Measurements from ENCODE around the gene PAQR5. TPM values are rescaled to one million over a fixed set of nuclear protein-coding genes. Genes with fewer than 3 reads are reported as not detected.

The PAQR5 gene
- total and polyA plus RNA-seq, 2 donors from 2014 or later = 32.7 to 51.3 TPM

DNA sequence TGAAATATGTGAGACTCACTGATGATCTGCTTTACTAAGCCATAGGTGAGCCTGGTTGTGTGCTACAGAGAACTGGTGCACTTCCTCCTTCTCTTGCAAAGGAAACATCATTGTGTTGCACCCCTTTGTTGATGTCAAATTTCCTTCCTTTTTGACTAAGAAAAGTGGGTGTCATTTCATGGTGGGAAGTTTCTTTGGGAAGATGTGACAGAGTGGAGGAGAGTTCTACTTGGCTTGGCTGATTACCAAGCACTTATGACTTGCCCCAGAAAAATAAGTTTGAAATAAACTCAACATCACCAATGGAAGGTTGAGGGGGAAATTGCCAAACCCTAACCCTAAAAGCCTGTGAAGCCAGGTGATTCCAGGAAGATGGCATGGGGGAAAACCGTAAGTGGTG, 61.9 kb downstream of the PAQR5 start:
- Histone ChIP-seq H3K4me3 (ENCODE audit: low read length in 3 of 3) (no peak overlapping the region), H3K27ac (ENCODE audit: low read depth in 2 of 2, low read length in 2 of 2) (no peak overlapping the region), H3K4me1 (ENCODE audit: control insufficient read depth in 2 of 3, insufficient read depth in 2 of 3, low read depth in 1 of 3, low read length in 3 of 3) (peaks cover 0 to 10% (median 9%) of the 10 kb centered on the region in 3 donors), H3K27me3 (ENCODE audit: control insufficient read depth, insufficient read depth, low read length) (no peaks in the 10 kb centered on the region), H3K9me3 (ENCODE audit: control insufficient read depth in 2 of 3, insufficient read depth in 1 of 3, low read length in 3 of 3) (no peaks in the 10 kb centered on the region), H3K9ac (ENCODE audit: low read length in 3 of 3) (no peak overlapping the region), H3K36me3 (ENCODE audit: control insufficient read depth in 2 of 3, insufficient read depth in 3 of 3, low read length in 3 of 3) (peaks cover 0 to 4% (median 2%) of the 10 kb centered on the region in 3 donors)
- intact Hi-C loops (cut with DNase I) = no loop called here
- DNase-seq (no peak), FAIRE-seq (no peak)
- no peak for TF ChIP-seq CTCF (IDR thresholded peaks at IDR 0.05; ENCODE audit: borderline replicate concordance, extremely low read depth, insufficient read depth)

DNA sequence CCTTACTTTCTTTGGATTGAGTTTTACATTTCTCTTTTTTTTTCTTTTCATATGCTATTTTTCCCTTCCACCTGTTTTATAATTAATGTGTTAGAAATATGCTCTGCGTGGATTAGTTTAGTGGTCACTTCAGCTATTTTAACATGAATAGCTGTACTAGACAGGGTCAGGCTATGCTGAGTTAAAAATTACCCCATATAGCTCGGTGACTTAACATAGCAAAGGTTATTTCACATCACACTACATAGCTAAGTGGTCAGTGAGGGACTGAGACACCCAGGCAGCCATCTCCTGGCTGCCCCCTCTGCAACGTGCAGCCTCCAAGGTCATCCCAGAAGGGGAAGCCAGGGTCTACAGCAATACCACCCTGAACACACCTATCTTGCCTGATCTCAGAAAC, 68.5 kb downstream of the PAQR5 start:
- FAIRE-seq = peak; percentile 44

GRCh38 chr15:69369631-69370030, 70.9 kb downstream of the PAQR5 start:
- H3K9ac ChIP-seq (ENCODE audit: low read length in 3 of 3) = no peak overlapping the region
- H3K4me3 ChIP-seq (ENCODE audit: low read length in 3 of 3) = no peak overlapping the region
- H3K27ac ChIP-seq (ENCODE audit: low read depth in 2 of 2, low read length in 2 of 2) = no peak overlapping the region
- no peak for TF ChIP-seq CTCF (IDR thresholded peaks at IDR 0.05; ENCODE audit: borderline replicate concordance, extremely low read depth, insufficient read depth)
- peaks cover 0 to 5% (median 0%) of the 10 kb centered on the region in 3 donors for H3K36me3 ChIP-seq (ENCODE audit: control insufficient read depth in 2 of 3, insufficient read depth in 3 of 3, low read length in 3 of 3)
- no peak for FAIRE-seq
- H3K27me3 ChIP-seq (ENCODE audit: control insufficient read depth, insufficient read depth, low read length) = no peaks in the 10 kb centered on the region
- H3K4me1 ChIP-seq (ENCODE audit: control insufficient read depth in 2 of 3, insufficient read depth in 2 of 3, low read depth in 1 of 3, low read length in 3 of 3) = peaks cover 0 to 11% (median under 1%) of the 10 kb centered on the region in 3 donors
- no peak for DNase-seq
- H3K9me3 ChIP-seq (ENCODE audit: control insufficient read depth in 2 of 3, insufficient read depth in 1 of 3, low read length in 3 of 3) = no peaks in the 10 kb centered on the region
- intact Hi-C loops (cut with DNase I) = no loop called here

More for the DNA sequence above, 68.5 kb downstream of the PAQR5 start:
- H3K27ac ChIP-seq (ENCODE audit: low read depth in 2 of 2, low read length in 2 of 2) = peak overlapping the region in 1 of 2 donors; percentile 13
- H3K36me3 ChIP-seq (ENCODE audit: control insufficient read depth in 2 of 3, insufficient read depth in 3 of 3, low read length in 3 of 3) = peaks cover 0 to 5% (median 0%) of the 10 kb centered on the region in 3 donors
- no peak for TF ChIP-seq CTCF (IDR thresholded peaks at IDR 0.05; ENCODE audit: borderline replicate concordance, extremely low read depth, insufficient read depth)
- no peak overlapping the region for H3K4me3 ChIP-seq (ENCODE audit: low read length in 3 of 3)
- H3K9ac ChIP-seq (ENCODE audit: low read length in 3 of 3) = no peak overlapping the region
- intact Hi-C loops (cut with DNase I) = no loop called here
- DNase-seq = no peak
- no peaks in the 10 kb centered on the region for H3K27me3 ChIP-seq (ENCODE audit: control insufficient read depth, insufficient read depth, low read length)
- peaks cover 0 to 11% (median 0%) of the 10 kb centered on the region in 3 donors for H3K4me1 ChIP-seq (ENCODE audit: control insufficient read depth in 2 of 3, insufficient read depth in 2 of 3, low read depth in 1 of 3, low read length in 3 of 3)
- H3K9me3 ChIP-seq (ENCODE audit: control insufficient read depth in 2 of 3, insufficient read depth in 1 of 3, low read length in 3 of 3) = no peaks in the 10 kb centered on the region

DNA sequence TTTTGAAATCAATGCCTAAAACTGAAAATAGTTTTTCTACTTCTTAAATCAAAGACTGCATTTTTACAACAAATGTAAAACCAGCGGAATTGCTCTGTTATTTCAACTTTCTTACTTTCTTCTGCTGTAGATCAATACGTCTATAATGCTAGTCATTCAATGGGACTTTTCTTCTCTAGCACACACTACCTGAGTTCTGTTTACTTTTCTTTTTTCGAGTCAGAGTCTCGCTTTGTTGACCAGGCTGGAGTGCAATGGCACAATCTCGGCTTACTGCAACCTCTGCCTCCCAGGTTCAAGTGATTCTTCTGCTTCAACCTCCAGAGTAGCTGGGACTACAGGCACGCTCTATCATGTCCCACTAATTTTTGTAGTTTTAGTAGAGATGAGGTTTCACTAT, 74.7 kb downstream of the PAQR5 start:
- H3K27me3 ChIP-seq (ENCODE audit: control insufficient read depth, insufficient read depth, low read length) = no peaks in the 10 kb centered on the region
- no peak for DNase-seq
- H3K9ac ChIP-seq (ENCODE audit: low read length in 3 of 3) = no peak overlapping the region
- peaks cover 3 to 15% (median 6%) of the 10 kb centered on the region in 3 donors for H3K4me1 ChIP-seq (ENCODE audit: control insufficient read depth in 2 of 3, insufficient read depth in 2 of 3, low read depth in 1 of 3, low read length in 3 of 3)
- no peaks in the 10 kb centered on the region for H3K9me3 ChIP-seq (ENCODE audit: control insufficient read depth in 2 of 3, insufficient read depth in 1 of 3, low read length in 3 of 3)
- no peak for FAIRE-seq
- H3K4me3 ChIP-seq (ENCODE audit: low read length in 3 of 3) = no peak overlapping the region
- intact Hi-C loops (cut with DNase I) = no loop called here
- H3K27ac ChIP-seq (ENCODE audit: low read depth in 2 of 2, low read length in 2 of 2) = no peak overlapping the region
- TF ChIP-seq CTCF (IDR thresholded peaks at IDR 0.05; ENCODE audit: borderline replicate concordance, extremely low read depth, insufficient read depth) = no peak
- H3K36me3 ChIP-seq (ENCODE audit: control insufficient read depth in 2 of 3, insufficient read depth in 3 of 3, low read length in 3 of 3) = no peaks in the 10 kb centered on the region
